NOMO-1 treated with DMSO at 0.1 percent for 48 hours (cell line): ENCODE results near the gene METAP1D.

Experiments
- DNase-seq: peaks from one replicate; lab custom pipeline; 2025; ENCODE audit not compliant: unreplicated experiment; lab: John Stamatoyannopoulos, UW

Gene METAP1D

GRCh38 chr2:172128484-172128883, 128.7 kb downstream of the METAP1D start:
- DNase-seq: no peak

GRCh38 chr2:172129404-172129803, 129.7 kb downstream of the METAP1D start:
- no peak for DNase-seq
